Activated CD8-positive, alpha-beta T cell treated with anti-CD3 and anti-CD28 coated beads for 36 hours (primary cell): ENCODE data around the gene MND1. TPM values are rescaled to one million over a fixed set of nuclear protein-coding genes. Genes with fewer than 3 reads are reported as not detected.
"Not testable (repeated sequence)": the region's sequence is repeated elsewhere in the genome, so short reads cannot be mapped to it uniquely, and the experiment has no call there.

Experiments
- ATAC-seq: fragments of 200-7000 bp; cut with Tn5 transposase; one replicate; pipeline ENCODE4 v1.10.0; 2021; ENCODE audit warnings: mild to moderate bottlenecking, moderate library complexity
- CTCF ChIA-PET: fragments of 350-600 bp; sonication (Branson Sonifier 250); formaldehyde crosslinking; loops from one replicate; lab custom pipeline; 2021; ENCODE audit warnings: antibody characterized with exemption; lab: Charles Lee
- POLR2A ChIA-PET: fragments of 350-600 bp; sonication (Branson Sonifier 250); formaldehyde crosslinking; loops from one replicate; lab custom pipeline; 2021; ENCODE audit warnings: antibody characterized with exemption; lab: Charles Lee
- DNase-seq: peaks from one replicate; pipeline ENCODE4 v3.0.0-alpha.2; 2020
- H3K27ac Mint-ChIP-seq: one replicate; pipeline ENCODE4 v1.8.0; 2021; ENCODE audit warnings: mild to moderate bottlenecking, mixed read lengths
- H3K27me3 Mint-ChIP-seq: one replicate; pipeline ENCODE4 v1.8.0; 2021; ENCODE audit warnings: mixed read lengths
- H3K36me3 Mint-ChIP-seq: one replicate; pipeline ENCODE4 v1.8.0; 2021; ENCODE audit warnings: low read depth, mixed read lengths
- H3K4me1 Mint-ChIP-seq: one replicate; pipeline ENCODE4 v1.8.0; 2021; ENCODE audit warnings: low read depth, mixed read lengths
- H3K4me3 Mint-ChIP-seq: one replicate; pipeline ENCODE4 v1.8.0; 2021; ENCODE audit warnings: mild to moderate bottlenecking, moderate library complexity, mixed read lengths
- H3K9me3 Mint-ChIP-seq: one replicate; pipeline ENCODE4 v1.8.0; 2021; ENCODE audit warnings: mixed read lengths
- intact Hi-C: fragments of 100-400 bp; cut with micrococcal nuclease; formaldehyde crosslinking; loops from one replicate; pipeline ENCODE4 v1.10.0; 2022
- total RNA-seq, 2 experiments: library from RNA; stranded (reverse); gene quantifications; one replicate each; pipeline ENCODE4 v1.2.3, GENCODE V29; 2021
- TF ChIP-seq, protein P1 (sequence below): fragments of 200-600 bp; IDR thresholded peaks from one replicate; pipeline ENCODE4 v1.8.0; 2022; ENCODE audit warnings: antibody characterized with exemption, mild to moderate bottlenecking

The MND1 gene
- total RNA-seq, 2 experiments from 2014 or later: 48.0 to 50.0 TPM

DNA sequence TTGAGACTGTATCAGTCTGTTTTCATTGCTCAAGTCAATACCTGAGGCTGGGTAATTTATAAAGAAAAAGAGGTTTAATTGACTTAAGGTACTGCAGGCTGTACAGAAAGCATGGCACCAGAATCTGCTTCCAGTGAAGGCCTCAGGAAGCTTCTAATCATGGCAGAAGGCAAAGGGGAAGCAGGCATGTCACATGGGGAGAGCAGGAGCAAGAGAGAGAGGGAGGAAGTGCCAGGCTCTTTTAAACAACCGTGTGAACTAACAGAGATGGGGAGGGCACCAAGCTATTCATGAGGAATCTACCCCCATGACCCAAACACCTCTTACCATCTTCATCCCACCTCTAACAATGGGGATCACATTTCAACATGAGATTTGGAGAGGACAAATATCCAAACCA is 114.5 kb downstream of the MND1 start:
- POLR2A ChIA-PET: no interaction called here
- Mint-ChIP-seq H3K27me3 (no peaks in the 10 kb centered on the region), H3K4me3 (no peak overlapping the region), H3K36me3 (no peaks in the 10 kb centered on the region), H3K4me1 (no peaks in the 10 kb centered on the region), H3K9me3 (no peaks in the 10 kb centered on the region), H3K27ac (no peak overlapping the region)
- TF ChIP-seq, protein P1, sequence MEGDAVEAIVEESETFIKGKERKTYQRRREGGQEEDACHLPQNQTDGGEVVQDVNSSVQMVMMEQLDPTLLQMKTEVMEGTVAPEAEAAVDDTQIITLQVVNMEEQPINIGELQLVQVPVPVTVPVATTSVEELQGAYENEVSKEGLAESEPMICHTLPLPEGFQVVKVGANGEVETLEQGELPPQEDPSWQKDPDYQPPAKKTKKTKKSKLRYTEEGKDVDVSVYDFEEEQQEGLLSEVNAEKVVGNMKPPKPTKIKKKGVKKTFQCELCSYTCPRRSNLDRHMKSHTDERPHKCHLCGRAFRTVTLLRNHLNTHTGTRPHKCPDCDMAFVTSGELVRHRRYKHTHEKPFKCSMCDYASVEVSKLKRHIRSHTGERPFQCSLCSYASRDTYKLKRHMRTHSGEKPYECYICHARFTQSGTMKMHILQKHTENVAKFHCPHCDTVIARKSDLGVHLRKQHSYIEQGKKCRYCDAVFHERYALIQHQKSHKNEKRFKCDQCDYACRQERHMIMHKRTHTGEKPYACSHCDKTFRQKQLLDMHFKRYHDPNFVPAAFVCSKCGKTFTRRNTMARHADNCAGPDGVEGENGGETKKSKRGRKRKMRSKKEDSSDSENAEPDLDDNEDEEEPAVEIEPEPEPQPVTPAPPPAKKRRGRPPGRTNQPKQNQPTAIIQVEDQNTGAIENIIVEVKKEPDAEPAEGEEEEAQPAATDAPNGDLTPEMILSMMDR: no peak
- CTCF ChIA-PET: interaction anchor here (1.3 kb wide), 1 partner anchor 26 kb away, joined by 5 read pairs; no protein-coding TSS in a partner anchor
- ATAC-seq (no peak), DNase-seq (no peak)
- intact Hi-C loops: no loop called here

DNA sequence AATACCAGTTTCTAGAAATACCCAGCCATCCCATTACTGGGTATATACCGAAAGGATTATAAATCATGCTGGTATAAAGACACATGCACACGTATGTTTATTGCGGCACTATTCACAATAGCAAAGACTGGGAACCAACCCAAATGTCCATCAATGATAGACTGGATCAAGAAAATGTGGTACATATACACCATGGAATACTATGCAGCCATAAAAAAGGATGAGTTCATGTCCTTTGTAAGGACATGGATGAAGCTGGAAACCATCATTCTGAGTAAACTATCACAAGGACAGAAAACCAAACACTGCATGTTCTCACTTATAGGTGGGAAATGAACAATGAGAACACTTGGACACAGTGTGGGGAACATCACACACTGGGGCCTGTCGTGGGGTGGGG is 117.1 kb downstream of the MND1 start:
- peaks cover 10% of the 10 kb centered on the region for H3K4me1 Mint-ChIP-seq
- ATAC-seq, H3K4me3 Mint-ChIP-seq, DNase-seq, H3K36me3 Mint-ChIP-seq, H3K27ac Mint-ChIP-seq, POLR2A ChIA-PET, intact Hi-C loops, H3K9me3 Mint-ChIP-seq, CTCF ChIA-PET, H3K27me3 Mint-ChIP-seq: not testable (repeated sequence)

DNA sequence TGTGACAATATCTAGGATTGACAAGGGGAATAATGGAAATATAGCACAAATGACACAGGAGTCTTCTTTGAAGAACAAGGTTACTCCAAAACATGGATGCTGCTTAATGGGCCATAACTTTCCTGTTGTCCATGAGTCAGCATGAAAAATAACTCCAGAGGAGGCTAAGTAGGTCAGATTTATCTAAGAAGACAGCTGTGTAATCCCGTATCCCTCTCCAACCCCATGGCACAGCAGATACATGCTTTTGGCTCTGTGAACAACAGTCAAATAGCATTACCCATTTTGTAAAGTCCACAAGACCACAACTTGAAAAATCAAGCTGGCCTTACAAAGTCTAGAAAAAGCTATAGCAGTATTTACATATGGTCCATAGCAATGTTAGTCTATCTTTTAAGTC is 119.6 kb downstream of the MND1 start:
- CTCF ChIA-PET: interaction anchor here (1.1 to 1.4 kb wide), 3 partner anchors 9 to 179 kb away, joined by 4 read pairs; no protein-coding TSS in a partner anchor
- POLR2A ChIA-PET: interaction anchor here (1.0 to 4.2 kb wide), 4 partner anchors 8 to 109 kb away, joined by 3 to 30 read pairs (median 10); no protein-coding TSS in a partner anchor
- no peaks in the 10 kb centered on the region for H3K27me3 Mint-ChIP-seq
- H3K4me1 Mint-ChIP-seq: peaks cover 11% of the 10 kb centered on the region
- H3K4me3 Mint-ChIP-seq: no peak overlapping the region
- ATAC-seq (no peak), DNase-seq (no peak)
- TF ChIP-seq, protein P1: no peak
- no peaks in the 10 kb centered on the region for H3K9me3 Mint-ChIP-seq
- H3K36me3 Mint-ChIP-seq: peaks cover 20% of the 10 kb centered on the region
- H3K27ac Mint-ChIP-seq: no peak overlapping the region
- intact Hi-C loops: no loop called here

Other genes starting within 250 kb of the MND1 start
- 1 to 10 TPM in 1 of 2 experiments, under 1 TPM in 1; 0.63 to 1.4 TPM for gene TRIM2, start 140.2 kb upstream of the MND1 start, total RNA-seq
- gene TMEM131L, start 121.7 kb downstream of the MND1 start, total RNA-seq: 10 to 100 TPM; 51.7 to 52.4 TPM